GM12878 (cell line): ENCODE data around the gene SLC6A12.

Experiments used
- CEBPB ChIP-seq, 2 experiments: fragments of 150-350 bp in 1 of 2; IDR thresholded peaks; 2 replicates each; pipeline ENCODE4 v1.6.1; 2012 to 2014; ENCODE audit warnings: low read depth in 2 of 2, low read length in 2 of 2, borderline replicate concordance in 1 of 2, inconsistent platforms in 1 of 2
- YY1 ChIP-seq: IDR thresholded peaks from 2 replicates; pipeline ENCODE4 v1.6.1; 2011; ENCODE audit warnings: low read depth, mild to moderate bottlenecking, low read length

GRCh38 chr12:206746-207440, 7.1 kb downstream of the SLC6A12 start:
- TF ChIP-seq YY1 (no peak), CEBPB (IDR thresholded peaks at IDR 0.05; ENCODE audit: borderline replicate concordance in 1 of 2, low read depth in 2 of 2, low read length in 2 of 2) (no peak)
